Hepatocyte (in vitro differentiated cells): Measurements from ENCODE around the gene ZNF445. TPM values are rescaled to one million over a fixed set of nuclear protein-coding genes. Genes with fewer than 3 reads are reported as not detected.

Experiments used
- DNase-seq: peaks from one replicate; pipeline ENCODE4 v3.0.0-alpha.2; 2016; ENCODE audit warnings: low spot score
- H2AFZ ChIP-seq: fragments of 200-600 bp; sonication (generic); 2 replicates; pipeline ENCODE4 v1.6.0; 2016; ENCODE audit warnings: antibody characterized with exemption, mild to moderate bottlenecking
- H3K27ac ChIP-seq: fragments of 200-600 bp; sonication (generic); 2 replicates; pipeline ENCODE4 v1.5.1; 2016; ENCODE audit warnings: mild to moderate bottlenecking
- H3K27me3 ChIP-seq: fragments of 200-600 bp; sonication (generic); 2 replicates; pipeline ENCODE4 v1.6.1; 2016
- H3K36me3 ChIP-seq: fragments of 200-600 bp; sonication (generic); replicated peaks from 2 replicates; pipeline ENCODE4 v1.5.1; 2016; ENCODE audit warnings: low read depth; ENCODE audit not compliant: insufficient read depth
- H3K4me1 ChIP-seq: fragments of 200-600 bp; sonication (generic); 2 replicates; pipeline ENCODE4 v1.5.1; 2016; ENCODE audit warnings: mild to moderate bottlenecking, moderate library complexity; ENCODE audit not compliant: insufficient read depth
- H3K4me2 ChIP-seq: fragments of 200-600 bp; sonication (generic); 2 replicates; pipeline ENCODE4 v1.6.0; 2016
- H3K4me3 ChIP-seq: fragments of 200-600 bp; sonication (generic); 2 replicates; pipeline ENCODE4 v1.5.1; 2016; ENCODE audit warnings: mild to moderate bottlenecking
- H3K79me2 ChIP-seq: fragments of 200-600 bp; sonication (generic); 2 replicates; pipeline ENCODE4 v1.6.0; 2017; ENCODE audit warnings: mild to moderate bottlenecking
- H3K9me2 ChIP-seq: fragments of 200-600 bp; sonication (generic); replicated peaks from 2 replicates; pipeline ENCODE4 v1.6.0; 2017; ENCODE audit warnings: mild to moderate bottlenecking; ENCODE audit not compliant: insufficient read depth
- H3K9me3 ChIP-seq: fragments of 200-600 bp; sonication (generic); 2 replicates; pipeline ENCODE4 v1.5.1; 2016; ENCODE audit warnings: low read depth, mild to moderate bottlenecking
- H4K20me1 ChIP-seq: fragments of 200-600 bp; sonication (generic); 2 replicates; pipeline ENCODE4 v1.6.0; 2016; ENCODE audit warnings: mild to moderate bottlenecking; ENCODE audit not compliant: insufficient read depth, poor library complexity, severe bottlenecking
- CTCF ChIP-seq: fragments of 200-600 bp; sonication (generic); IDR thresholded peaks from 2 replicates; pipeline ENCODE4 v1.5.1; 2016; ENCODE audit warnings: antibody characterized with exemption, mild to moderate bottlenecking; ENCODE audit not compliant: poor library complexity
- EZH2 ChIP-seq: fragments of 200-600 bp; sonication (generic); IDR thresholded peaks from 2 replicates; pipeline ENCODE4 v1.6.1; 2016; ENCODE audit warnings: antibody characterized with exemption, mild to moderate bottlenecking, borderline replicate concordance
- EZH2phosphoT487 ChIP-seq: fragments of 200-600 bp; sonication (generic); IDR thresholded peaks from one replicate; pipeline ENCODE4 v1.6.1; 2018; ENCODE audit warnings: antibody characterized with exemption, mild to moderate bottlenecking, low read depth, moderate library complexity; ENCODE audit not compliant: unreplicated experiment, severe bottlenecking
- WGBS: methylation state at CpG from one replicate; pipeline ENCODE4 v1.1.6; 2016; ENCODE audit warnings: low lambda C conversion rate; ENCODE audit errors: missing lambda C conversion rate; 5-methylcytosine and 5-hydroxymethylcytosine counted together
- polyA plus RNA-seq: library from polyadenylated mRNA; unstranded; fragments of >200 nt; fragmentation: Nextera tagmentation; extraction: Ambion mirVana; gene quantifications from 2 replicates; pipeline ENCODE4 v1.2.1, GENCODE V29; 2016
- total RNA-seq: library from RNA; depleted of rRNA; stranded (reverse); fragments of >200 nt; gene quantifications from 2 replicates; pipeline ENCODE4 v1.2.3, GENCODE V29; 2014

ZNF445 gene
- total and polyA plus RNA-seq, 2 experiments from 2014 or later, result 6.4 to 10.5 TPM

GRCh38 chr3:44444896-44445691, 32.4 kb downstream of the ZNF445 start:
- DNase-seq, result no peak
- WGBS, result 98% methylated on average over 7 of the region's 7 CpGs
- Histone ChIP-seq H3K4me2 (no peak overlapping the region), H3K9me2 (no peaks in the 10 kb centered on the region), H2AFZ (no peak overlapping the region), H3K4me1 (peaks cover 10% of the 10 kb centered on the region), H3K36me3 (peaks cover 5% of the 10 kb centered on the region), H3K4me3 (no peak overlapping the region), H4K20me1 (no peaks in the 10 kb centered on the region), H3K9me3 (no peaks in the 10 kb centered on the region), H3K27me3 (no peaks in the 10 kb centered on the region), H3K27ac (no peak overlapping the region), H3K79me2 (no peaks in the 10 kb centered on the region)
- no peak for TF ChIP-seq EZH2
- no peak for TF ChIP-seq CTCF
- no peak for TF ChIP-seq EZH2phosphoT487

- H3K4me1 ChIP-seq, result peaks cover 11% of the 10 kb centered on the region
- H2AFZ ChIP-seq, result no peak overlapping the region
- peaks cover under 1% of the 10 kb centered on the region for H3K36me3 ChIP-seq
- no peak for TF ChIP-seq EZH2
- no peak for TF ChIP-seq CTCF
- TF ChIP-seq EZH2phosphoT487, result no peak
- H3K4me2 ChIP-seq, result no peak overlapping the region
- DNase-seq, result no peak
- WGBS, result 92% methylated on average over 2 of the region's 2 CpGs
- H3K4me3 ChIP-seq, result no peak overlapping the region
- H3K79me2 ChIP-seq, result no peaks in the 10 kb centered on the region
- no peaks in the 10 kb centered on the region for H4K20me1 ChIP-seq
- H3K27me3 ChIP-seq, result no peaks in the 10 kb centered on the region
- no peak overlapping the region for H3K27ac ChIP-seq
- H3K9me3 ChIP-seq, result no peaks in the 10 kb centered on the region
- H3K9me2 ChIP-seq, result no peaks in the 10 kb centered on the region
These were observed 33.0 kb downstream of the ZNF445 start for GRCh38 chr3:44444437-44444836.

DNA sequence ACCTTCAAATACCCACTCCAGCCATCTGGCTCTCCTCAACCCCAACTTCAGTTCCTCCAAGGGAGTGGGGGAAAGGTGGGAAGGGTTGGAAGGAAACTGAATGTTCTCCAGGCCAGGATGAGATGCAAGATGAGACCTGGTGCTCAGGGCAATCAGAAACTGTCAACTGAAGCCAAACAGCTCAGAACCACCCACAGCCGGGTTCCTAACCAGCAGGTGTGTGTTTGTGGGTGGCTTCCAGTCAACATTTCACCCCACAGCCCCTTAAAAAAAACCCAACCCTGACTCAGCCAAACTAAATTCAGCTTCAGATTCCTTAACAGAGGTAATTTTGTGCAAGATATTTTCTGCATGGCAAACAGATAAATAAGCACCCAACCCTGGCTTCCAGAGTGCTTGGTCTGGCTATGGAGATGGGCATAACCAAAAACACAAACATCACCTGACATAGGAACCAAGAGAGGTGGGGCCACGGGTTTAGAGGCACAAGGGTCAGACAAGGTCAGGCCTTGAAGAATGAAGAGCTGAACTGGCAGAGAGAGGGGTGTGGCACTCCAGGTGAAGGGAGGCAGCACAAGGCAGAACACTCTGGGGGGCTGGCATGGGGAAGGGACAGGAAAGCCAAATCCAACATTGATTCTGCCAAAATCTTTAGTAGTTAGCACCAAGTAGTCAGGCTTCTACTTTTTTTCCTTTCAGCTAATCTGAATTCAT, 34.7 kb downstream of the ZNF445 start:
- Histone ChIP-seq H3K9me3 (no peaks in the 10 kb centered on the region), H3K9me2 (no peaks in the 10 kb centered on the region), H3K36me3 (no peaks in the 10 kb centered on the region), H2AFZ (no peak overlapping the region), H3K4me1 (peaks cover 14% of the 10 kb centered on the region), H3K4me2 (no peak overlapping the region), H4K20me1 (no peaks in the 10 kb centered on the region), H3K27me3 (no peaks in the 10 kb centered on the region), H3K27ac (no peak overlapping the region), H3K4me3 (no peak overlapping the region), H3K79me2 (no peaks in the 10 kb centered on the region)
- no peak for TF ChIP-seq CTCF
- TF ChIP-seq EZH2, result no peak
- TF ChIP-seq EZH2phosphoT487, result no peak
- DNase-seq, result no peak
- WGBS, result 94% methylated on average over 2 of the region's 2 CpGs
